WTC11 (cell line): ENCODE measurements around the gene SYT7. TPM values are rescaled to one million over a fixed set of nuclear protein-coding genes. Genes with fewer than 3 reads are reported as not detected.

Experiments used
- ATAC-seq: fragments of 200-7000 bp; cut with Tn5 transposase; 2 replicates; pipeline ENCODE4 v1.10.0; 2021; ENCODE audit warnings: mild to moderate bottlenecking, moderate library complexity
- CTCF ChIA-PET: fragments of 300-600 bp; sonication (Branson Sonifier 250); formaldehyde crosslinking; loops from one replicate; lab custom pipeline; 2021; ENCODE audit warnings: antibody characterized with exemption; lab: Charles Lee
- POLR2A ChIA-PET: fragments of 350-600 bp; sonication (Branson Sonifier 250); formaldehyde crosslinking; loops from one replicate; lab custom pipeline; 2021; ENCODE audit warnings: antibody characterized with exemption; lab: Charles Lee
- DNase-seq: peaks from one replicate; pipeline ENCODE4 v3.0.0; 2021; ENCODE audit warnings: low spot score
- H3K27ac Mint-ChIP-seq: 2 replicates; pipeline ENCODE4 v1.8.0; 2021; ENCODE audit warnings: mixed read lengths
- H3K27me3 Mint-ChIP-seq: 2 replicates; pipeline ENCODE4 v1.8.0; 2021; ENCODE audit warnings: low read depth, mild to moderate bottlenecking, moderate library complexity, mixed read lengths
- H3K36me3 Mint-ChIP-seq: 2 replicates; pipeline ENCODE4 v1.8.0; 2021; ENCODE audit warnings: mixed read lengths
- H3K4me1 Mint-ChIP-seq: 2 replicates; pipeline ENCODE4 v1.8.0; 2022; ENCODE audit warnings: mixed read lengths
- H3K4me3 Mint-ChIP-seq: 2 replicates; pipeline ENCODE4 v1.8.0; 2021; ENCODE audit warnings: mild to moderate bottlenecking, moderate library complexity, mixed read lengths
- H3K9me3 Mint-ChIP-seq: 2 replicates; pipeline ENCODE4 v1.8.0; 2021; ENCODE audit warnings: mixed read lengths
- GTF2I ChIP-seq: fragments of 250-450 bp; sonication (Bioruptor Pico); conservative IDR thresholded peaks from 2 replicates; pipeline ENCODE4 v1.4.0; 2021; ENCODE audit warnings: mild to moderate bottlenecking
- JAZF1 ChIP-seq: fragments of 250-450 bp; sonication (Bioruptor Pico); IDR thresholded peaks from 2 replicates; pipeline ENCODE4 v1.9.0; 2021; ENCODE audit warnings: moderate library complexity, mild to moderate bottlenecking, inconsistent platforms
- KAT7 ChIP-seq: sonication (generic); formaldehyde crosslinking; IDR thresholded peaks from 2 replicates; pipeline ENCODE4 v1.8.1; 2023; ENCODE audit warnings: missing genetic modification reagents, mild to moderate bottlenecking, borderline replicate concordance
- SMAD4 ChIP-seq: sonication (generic); formaldehyde crosslinking; IDR thresholded peaks from 2 replicates; pipeline ENCODE4 v1.8.0; 2022; ENCODE audit warnings: mild to moderate bottlenecking, missing genetic modification reagents
- ZBTB21 ChIP-seq: sonication (generic); formaldehyde crosslinking; IDR thresholded peaks from 2 replicates; pipeline ENCODE4 v1.8.1; 2023; ENCODE audit warnings: mild to moderate bottlenecking, missing genetic modification reagents, borderline replicate concordance
- ZNF263 ChIP-seq: sonication (generic); formaldehyde crosslinking; IDR thresholded peaks from 2 replicates; pipeline ENCODE4 v1.8.1; 2022; ENCODE audit warnings: low read depth, mild to moderate bottlenecking, moderate library complexity, missing genetic modification reagents
- ZNF416 ChIP-seq: fragments of 250-450 bp; sonication (Bioruptor Pico); IDR thresholded peaks from 2 replicates; pipeline ENCODE4 v1.9.0; 2021; ENCODE audit warnings: mild to moderate bottlenecking, inconsistent platforms
- ZNF671 ChIP-seq: fragments of 250-450 bp; sonication (Bioruptor Pico); IDR thresholded peaks from 2 replicates; pipeline ENCODE4 v1.8.0; 2021; ENCODE audit warnings: mild to moderate bottlenecking
- total RNA-seq: library from RNA; stranded (reverse); gene quantifications from 3 replicates; pipeline ENCODE4 v1.2.3, GENCODE V29; 2021
- TF ChIP-seq, protein P1 (sequence below): fragments of 250-450 bp; sonication (Bioruptor Pico); IDR thresholded peaks from 2 replicates; pipeline ENCODE4 v1.9.0; 2021; ENCODE audit warnings: mild to moderate bottlenecking, borderline replicate concordance
- TF ChIP-seq, protein P2 (sequence below): sonication (generic); formaldehyde crosslinking; IDR thresholded peaks from 2 replicates; pipeline ENCODE4 v1.8.1; 2022; ENCODE audit warnings: low read depth, missing genetic modification reagents, borderline replicate concordance
- TF ChIP-seq, protein P3 (sequence below): fragments of 250-450 bp; sonication (Bioruptor Pico); IDR thresholded peaks from 2 replicates; pipeline ENCODE4 v1.9.0; 2021; ENCODE audit warnings: mild to moderate bottlenecking
- TF ChIP-seq, protein P4 (sequence below): sonication (generic); formaldehyde crosslinking; conservative IDR thresholded peaks from 2 replicates; pipeline ENCODE4 v1.8.1; 2023; ENCODE audit warnings: mild to moderate bottlenecking, low read depth, missing genetic modification reagents, moderate library complexity

SYT7 gene
- total RNA-seq, 1 experiment from 2014 or later, result 12.5 TPM

DNA sequence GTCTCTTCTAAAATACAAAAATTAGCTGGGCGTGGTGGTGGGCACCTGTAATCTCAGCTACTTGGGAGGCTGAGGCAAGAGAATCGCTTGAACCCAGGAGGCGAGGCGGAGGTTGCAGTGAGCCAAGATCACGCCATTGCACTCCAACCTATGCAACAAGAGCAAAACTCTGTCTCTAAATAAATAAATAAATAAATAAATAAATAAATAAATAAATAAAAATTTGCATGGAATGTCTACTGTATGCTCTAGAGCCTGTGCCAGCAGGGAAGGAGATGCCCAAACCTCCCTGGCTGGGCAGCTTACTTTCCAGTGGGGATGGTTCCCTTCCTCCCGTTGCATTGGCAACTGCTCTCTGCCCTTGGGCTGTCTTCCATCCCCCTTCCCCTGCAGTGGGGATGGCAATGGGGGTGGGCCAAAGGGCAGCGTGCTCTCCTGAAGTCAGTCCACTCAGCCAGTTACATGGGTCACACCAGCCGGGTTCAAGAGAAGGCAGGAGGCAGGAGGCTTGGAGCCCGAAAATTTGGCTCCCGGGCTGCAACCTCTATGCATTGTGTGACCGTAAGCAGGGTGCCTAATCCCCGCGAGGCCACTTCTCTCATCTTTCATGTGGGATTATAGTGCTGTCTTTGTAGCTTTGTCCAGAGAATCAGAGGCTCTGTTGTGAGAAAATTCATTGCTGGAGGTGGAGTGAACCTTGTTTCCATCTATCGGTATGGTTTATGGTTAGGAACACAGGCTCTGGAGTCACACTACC is 73.7 kb downstream of the SYT7 start (continued):
- TF ChIP-seq, protein P1, sequence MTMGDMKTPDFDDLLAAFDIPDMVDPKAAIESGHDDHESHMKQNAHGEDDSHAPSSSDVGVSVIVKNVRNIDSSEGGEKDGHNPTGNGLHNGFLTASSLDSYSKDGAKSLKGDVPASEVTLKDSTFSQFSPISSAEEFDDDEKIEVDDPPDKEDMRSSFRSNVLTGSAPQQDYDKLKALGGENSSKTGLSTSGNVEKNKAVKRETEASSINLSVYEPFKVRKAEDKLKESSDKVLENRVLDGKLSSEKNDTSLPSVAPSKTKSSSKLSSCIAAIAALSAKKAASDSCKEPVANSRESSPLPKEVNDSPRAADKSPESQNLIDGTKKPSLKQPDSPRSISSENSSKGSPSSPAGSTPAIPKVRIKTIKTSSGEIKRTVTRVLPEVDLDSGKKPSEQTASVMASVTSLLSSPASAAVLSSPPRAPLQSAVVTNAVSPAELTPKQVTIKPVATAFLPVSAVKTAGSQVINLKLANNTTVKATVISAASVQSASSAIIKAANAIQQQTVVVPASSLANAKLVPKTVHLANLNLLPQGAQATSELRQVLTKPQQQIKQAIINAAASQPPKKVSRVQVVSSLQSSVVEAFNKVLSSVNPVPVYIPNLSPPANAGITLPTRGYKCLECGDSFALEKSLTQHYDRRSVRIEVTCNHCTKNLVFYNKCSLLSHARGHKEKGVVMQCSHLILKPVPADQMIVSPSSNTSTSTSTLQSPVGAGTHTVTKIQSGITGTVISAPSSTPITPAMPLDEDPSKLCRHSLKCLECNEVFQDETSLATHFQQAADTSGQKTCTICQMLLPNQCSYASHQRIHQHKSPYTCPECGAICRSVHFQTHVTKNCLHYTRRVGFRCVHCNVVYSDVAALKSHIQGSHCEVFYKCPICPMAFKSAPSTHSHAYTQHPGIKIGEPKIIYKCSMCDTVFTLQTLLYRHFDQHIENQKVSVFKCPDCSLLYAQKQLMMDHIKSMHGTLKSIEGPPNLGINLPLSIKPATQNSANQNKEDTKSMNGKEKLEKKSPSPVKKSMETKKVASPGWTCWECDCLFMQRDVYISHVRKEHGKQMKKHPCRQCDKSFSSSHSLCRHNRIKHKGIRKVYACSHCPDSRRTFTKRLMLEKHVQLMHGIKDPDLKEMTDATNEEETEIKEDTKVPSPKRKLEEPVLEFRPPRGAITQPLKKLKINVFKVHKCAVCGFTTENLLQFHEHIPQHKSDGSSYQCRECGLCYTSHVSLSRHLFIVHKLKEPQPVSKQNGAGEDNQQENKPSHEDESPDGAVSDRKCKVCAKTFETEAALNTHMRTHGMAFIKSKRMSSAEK (CRISPR knock-in tag), result no peak
- TF ChIP-seq SMAD4, result no peak
- TF ChIP-seq ZNF263 (CRISPR knock-in tag), result no peak

DNA sequence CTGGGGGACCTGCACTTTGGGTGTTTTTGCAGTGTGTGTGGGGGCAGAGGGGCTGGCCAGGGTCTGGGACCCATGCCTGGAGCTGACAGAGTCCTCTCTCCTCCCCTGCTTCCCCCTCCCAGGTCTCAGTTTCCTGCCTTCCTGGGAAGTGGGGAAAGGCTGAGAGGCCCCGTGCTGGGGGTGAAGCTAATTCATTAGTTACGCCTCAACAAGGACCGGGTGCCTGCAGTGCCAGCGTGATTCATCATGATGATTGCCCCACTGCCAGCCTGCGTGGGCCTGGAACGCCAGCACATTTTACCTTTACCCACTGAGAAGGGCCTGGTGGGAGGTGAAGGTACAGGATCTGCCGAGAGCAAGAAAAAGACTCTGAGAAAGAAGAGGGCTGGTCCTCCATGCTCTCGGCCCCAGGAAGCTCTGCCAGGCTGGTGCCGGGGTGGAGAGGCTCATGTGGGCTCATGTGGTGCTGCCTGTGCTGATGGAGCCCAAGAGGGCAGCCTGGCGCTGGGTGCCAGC is 75.2 kb downstream of the SYT7 start:
- Mint-ChIP-seq H3K36me3 (no peaks in the 10 kb centered on the region), H3K4me1 (peaks cover 60% of the 10 kb centered on the region), H3K9me3 (no peaks in the 10 kb centered on the region), H3K27me3 (peaks cover 43% of the 10 kb centered on the region), H3K27ac (no peak overlapping the region), H3K4me3 (no peak overlapping the region)
- TF ChIP-seq ZBTB21 (CRISPR knock-in tag) (no peak), ZNF671 (CRISPR knock-in tag) (no peak), JAZF1 (CRISPR knock-in tag) (no peak), GTF2I (CRISPR knock-in tag) (no peak), ZNF416 (no peak)
- TF ChIP-seq, protein P2, sequence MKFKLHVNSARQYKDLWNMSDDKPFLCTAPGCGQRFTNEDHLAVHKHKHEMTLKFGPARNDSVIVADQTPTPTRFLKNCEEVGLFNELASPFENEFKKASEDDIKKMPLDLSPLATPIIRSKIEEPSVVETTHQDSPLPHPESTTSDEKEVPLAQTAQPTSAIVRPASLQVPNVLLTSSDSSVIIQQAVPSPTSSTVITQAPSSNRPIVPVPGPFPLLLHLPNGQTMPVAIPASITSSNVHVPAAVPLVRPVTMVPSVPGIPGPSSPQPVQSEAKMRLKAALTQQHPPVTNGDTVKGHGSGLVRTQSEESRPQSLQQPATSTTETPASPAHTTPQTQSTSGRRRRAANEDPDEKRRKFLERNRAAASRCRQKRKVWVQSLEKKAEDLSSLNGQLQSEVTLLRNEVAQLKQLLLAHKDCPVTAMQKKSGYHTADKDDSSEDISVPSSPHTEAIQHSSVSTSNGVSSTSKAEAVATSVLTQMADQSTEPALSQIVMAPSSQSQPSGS (CRISPR knock-in tag), result no peak
- DNase-seq, result no peak
- ChIA-PET CTCF (interaction anchor here (0.9 to 5.6 kb wide), 8 partner anchors 12 to 81 kb away, joined by 3 to 61 read pairs (median 4); a partner anchor contains a TSS), POLR2A (no interaction called here)
- no peak for ATAC-seq

DNA sequence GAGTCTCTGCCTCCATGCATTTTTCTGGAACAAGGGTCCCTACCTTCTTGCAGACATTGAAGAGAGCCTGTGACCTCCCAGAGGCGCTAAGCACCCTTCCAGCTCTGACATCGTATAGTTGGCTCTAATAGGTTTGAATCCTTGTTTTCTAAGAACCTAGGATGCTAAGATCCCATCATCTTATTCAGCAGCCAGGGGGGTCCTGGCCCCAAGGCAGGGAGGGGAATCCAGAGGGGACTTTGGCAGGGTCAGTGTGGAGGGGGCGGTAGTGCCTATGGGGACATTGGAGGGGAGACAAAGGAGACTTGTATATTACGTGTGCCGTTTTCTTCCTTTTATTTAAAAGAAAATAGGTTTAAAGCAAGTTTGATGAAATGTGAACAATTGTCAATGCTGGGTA is 75.8 kb downstream of the SYT7 start:
- CTCF ChIA-PET, result interaction anchor here (1.2 to 5.6 kb wide), 7 partner anchors 12 to 81 kb away, joined by 3 to 61 read pairs (median 5); no protein-coding TSS in a partner anchor
- peaks cover 37% of the 10 kb centered on the region for H3K27me3 Mint-ChIP-seq
- no peak for ATAC-seq
- H3K4me3 Mint-ChIP-seq, result no peak overlapping the region
- H3K36me3 Mint-ChIP-seq, result no peaks in the 10 kb centered on the region
- no peak for DNase-seq
- TF ChIP-seq, protein P3, sequence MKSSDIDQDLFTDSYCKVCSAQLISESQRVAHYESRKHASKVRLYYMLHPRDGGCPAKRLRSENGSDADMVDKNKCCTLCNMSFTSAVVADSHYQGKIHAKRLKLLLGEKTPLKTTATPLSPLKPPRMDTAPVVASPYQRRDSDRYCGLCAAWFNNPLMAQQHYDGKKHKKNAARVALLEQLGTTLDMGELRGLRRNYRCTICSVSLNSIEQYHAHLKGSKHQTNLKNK (CRISPR knock-in tag), result no peak
- TF ChIP-seq, protein P4, sequence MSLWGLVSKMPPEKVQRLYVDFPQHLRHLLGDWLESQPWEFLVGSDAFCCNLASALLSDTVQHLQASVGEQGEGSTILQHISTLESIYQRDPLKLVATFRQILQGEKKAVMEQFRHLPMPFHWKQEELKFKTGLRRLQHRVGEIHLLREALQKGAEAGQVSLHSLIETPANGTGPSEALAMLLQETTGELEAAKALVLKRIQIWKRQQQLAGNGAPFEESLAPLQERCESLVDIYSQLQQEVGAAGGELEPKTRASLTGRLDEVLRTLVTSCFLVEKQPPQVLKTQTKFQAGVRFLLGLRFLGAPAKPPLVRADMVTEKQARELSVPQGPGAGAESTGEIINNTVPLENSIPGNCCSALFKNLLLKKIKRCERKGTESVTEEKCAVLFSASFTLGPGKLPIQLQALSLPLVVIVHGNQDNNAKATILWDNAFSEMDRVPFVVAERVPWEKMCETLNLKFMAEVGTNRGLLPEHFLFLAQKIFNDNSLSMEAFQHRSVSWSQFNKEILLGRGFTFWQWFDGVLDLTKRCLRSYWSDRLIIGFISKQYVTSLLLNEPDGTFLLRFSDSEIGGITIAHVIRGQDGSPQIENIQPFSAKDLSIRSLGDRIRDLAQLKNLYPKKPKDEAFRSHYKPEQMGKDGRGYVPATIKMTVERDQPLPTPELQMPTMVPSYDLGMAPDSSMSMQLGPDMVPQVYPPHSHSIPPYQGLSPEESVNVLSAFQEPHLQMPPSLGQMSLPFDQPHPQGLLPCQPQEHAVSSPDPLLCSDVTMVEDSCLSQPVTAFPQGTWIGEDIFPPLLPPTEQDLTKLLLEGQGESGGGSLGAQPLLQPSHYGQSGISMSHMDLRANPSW (CRISPR knock-in tag), result no peak
- no peak for TF ChIP-seq KAT7 (CRISPR knock-in tag)
- TF ChIP-seq, protein P1 (CRISPR knock-in tag), result no peak
- TF ChIP-seq, all 79 proteins: peak for 0
- Mint-ChIP-seq H3K9me3 (no peaks in the 10 kb centered on the region), H3K27ac (no peak overlapping the region), H3K4me1 (peaks cover 66% of the 10 kb centered on the region)
- POLR2A ChIA-PET, result no interaction called here
